ENCODE data around the gene TMEM45A.
"Not testable (repeated sequence)": the region's sequence is repeated elsewhere in the genome, so short reads cannot be mapped to it uniquely, and the experiment has no call there.

The TMEM45A gene

DNA sequence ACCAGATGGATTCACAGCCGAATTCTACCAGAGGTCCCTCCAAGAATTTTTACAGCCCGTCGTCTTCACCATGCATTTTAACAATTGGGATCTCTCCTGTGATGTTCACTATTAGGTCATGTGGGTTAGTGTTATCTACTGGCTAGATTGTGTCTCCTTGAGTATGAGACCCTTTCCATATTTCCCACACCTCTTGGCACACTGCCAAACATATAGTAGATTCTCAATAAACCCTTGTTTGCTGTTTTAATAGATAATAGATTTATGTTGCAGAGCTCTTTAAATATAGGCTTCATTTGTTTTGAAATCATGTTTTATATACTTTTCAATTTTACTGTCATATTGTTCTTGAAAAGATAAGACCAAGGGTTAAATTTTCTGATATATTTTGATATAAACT is 82.1 kb downstream of the TMEM45A start:
- Histone ChIP-seq H3K36me3 (ENCODE audit: control insufficient read depth, insufficient read depth, low read length) (no peaks in the 10 kb centered on the region), H3K4me1 (ENCODE audit: control insufficient read depth, insufficient read depth, low read length) (peaks cover 12% of the 10 kb centered on the region), H3K9ac (ENCODE audit: low read depth, low read length) (no peak overlapping the region), H3K27ac (ENCODE audit: low read depth, low read length) (no peak overlapping the region), H3K9me3 (ENCODE audit: control insufficient read depth, insufficient read depth, low read length) (no peaks in the 10 kb centered on the region), H3K4me3 (ENCODE audit: low read depth, low read length) (no peak overlapping the region), H3K27me3 (ENCODE audit: control insufficient read depth, insufficient read depth, low read length) (no peaks in the 10 kb centered on the region)

DNA sequence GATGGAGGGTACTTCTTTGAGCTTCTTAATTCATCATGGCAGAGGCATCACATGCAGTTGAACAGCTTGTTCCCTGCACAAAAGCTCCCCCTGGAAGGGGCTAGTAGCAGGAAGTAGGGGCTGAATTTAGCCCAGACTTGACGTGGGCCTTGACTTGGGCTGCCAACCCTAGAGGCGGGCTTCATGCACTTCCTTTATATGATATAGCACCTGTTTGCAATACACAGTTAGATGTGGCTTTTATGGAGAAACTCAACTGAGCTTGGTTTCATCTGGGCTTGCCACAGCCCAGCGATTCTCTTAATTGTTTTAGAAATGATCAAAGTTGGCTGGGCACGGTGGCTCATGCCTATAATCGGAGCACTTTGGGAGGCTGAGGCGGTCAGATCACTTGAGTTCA is 83.3 kb downstream of the TMEM45A start:
- Histone ChIP-seq H3K36me3 (ENCODE audit: control insufficient read depth, insufficient read depth, low read length) (no peaks in the 10 kb centered on the region), H3K27ac (ENCODE audit: low read depth, low read length) (no peak overlapping the region), H3K4me1 (ENCODE audit: control insufficient read depth, insufficient read depth, low read length) (peaks cover 12% of the 10 kb centered on the region), H3K4me3 (ENCODE audit: low read depth, low read length) (no peak overlapping the region), H3K9me3 (ENCODE audit: control insufficient read depth, insufficient read depth, low read length) (no peaks in the 10 kb centered on the region), H3K27me3 (ENCODE audit: control insufficient read depth, insufficient read depth, low read length) (no peaks in the 10 kb centered on the region), H3K9ac (ENCODE audit: low read depth, low read length) (no peak overlapping the region)

DNA sequence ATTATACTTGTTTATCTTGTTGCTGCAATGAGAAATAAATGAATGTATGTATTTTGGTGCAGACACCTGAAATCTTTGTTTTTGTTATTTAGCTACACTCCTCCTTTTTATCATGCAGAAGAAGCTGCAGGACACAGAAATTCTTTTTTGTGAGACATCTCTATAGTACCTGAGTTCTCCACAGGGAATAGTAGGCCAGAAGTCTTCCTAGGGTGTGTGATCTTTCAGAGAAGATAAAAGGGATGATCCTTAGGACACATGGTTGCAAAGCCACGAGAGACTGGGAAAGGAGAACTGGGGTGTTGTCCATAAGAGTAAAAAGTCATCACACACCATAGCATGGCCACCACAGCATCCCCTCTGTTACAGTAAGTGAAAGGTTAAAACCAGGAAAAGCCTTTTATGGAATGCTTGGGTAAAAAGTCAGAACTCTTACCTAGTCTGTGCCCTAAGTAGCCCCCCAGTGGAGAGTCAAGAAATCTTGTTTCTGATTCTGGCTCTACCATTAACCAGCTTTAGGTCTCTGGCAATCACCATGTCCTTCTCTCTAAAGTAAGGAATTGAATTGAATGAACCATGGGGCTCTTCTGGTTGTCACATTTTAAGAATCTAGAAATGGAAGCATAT is 85.1 kb downstream of the TMEM45A start:
- H3K27ac ChIP-seq (ENCODE audit: low read depth, low read length) = peak overlapping the region; percentile 57
- H3K9me3 ChIP-seq (ENCODE audit: control insufficient read depth, insufficient read depth, low read length) = no peaks in the 10 kb centered on the region
- H3K4me1 ChIP-seq (ENCODE audit: control insufficient read depth, insufficient read depth, low read length) = peaks cover 12% of the 10 kb centered on the region
- H3K36me3 ChIP-seq (ENCODE audit: control insufficient read depth, insufficient read depth, low read length) = no peaks in the 10 kb centered on the region
- no peaks in the 10 kb centered on the region for H3K27me3 ChIP-seq (ENCODE audit: control insufficient read depth, insufficient read depth, low read length)
- no peak overlapping the region for H3K9ac ChIP-seq (ENCODE audit: low read depth, low read length)
- H3K4me3 ChIP-seq (ENCODE audit: low read depth, low read length) = no peak overlapping the region

DNA sequence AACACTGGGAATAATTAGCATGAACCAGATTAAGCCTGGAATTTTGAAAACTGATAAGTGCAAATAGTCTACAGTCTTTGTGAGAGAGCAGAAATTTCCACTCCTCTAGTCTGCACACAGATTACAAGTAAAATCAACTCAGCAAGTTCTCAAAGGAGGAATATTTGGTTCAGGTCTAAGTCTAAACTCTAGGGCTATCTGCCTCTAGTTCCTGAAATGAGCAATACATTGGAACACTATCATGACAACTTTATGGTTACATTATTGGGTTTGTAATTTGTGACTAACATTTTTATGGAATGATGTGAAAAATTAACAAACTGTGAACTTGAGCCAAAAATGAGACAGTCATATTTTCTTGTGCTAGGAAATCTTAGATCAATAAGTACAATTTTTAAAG is 86.2 kb downstream of the TMEM45A start:
- Histone ChIP-seq H3K36me3 (ENCODE audit: control insufficient read depth, insufficient read depth, low read length) (no peaks in the 10 kb centered on the region), H3K4me1 (ENCODE audit: control insufficient read depth, insufficient read depth, low read length) (peaks cover 12% of the 10 kb centered on the region), H3K27me3 (ENCODE audit: control insufficient read depth, insufficient read depth, low read length) (no peaks in the 10 kb centered on the region), H3K9ac (ENCODE audit: low read depth, low read length) (no peak overlapping the region), H3K9me3 (ENCODE audit: control insufficient read depth, insufficient read depth, low read length) (no peaks in the 10 kb centered on the region), H3K4me3 (ENCODE audit: low read depth, low read length) (no peak overlapping the region), H3K27ac (ENCODE audit: low read depth, low read length) (no peak overlapping the region)

DNA sequence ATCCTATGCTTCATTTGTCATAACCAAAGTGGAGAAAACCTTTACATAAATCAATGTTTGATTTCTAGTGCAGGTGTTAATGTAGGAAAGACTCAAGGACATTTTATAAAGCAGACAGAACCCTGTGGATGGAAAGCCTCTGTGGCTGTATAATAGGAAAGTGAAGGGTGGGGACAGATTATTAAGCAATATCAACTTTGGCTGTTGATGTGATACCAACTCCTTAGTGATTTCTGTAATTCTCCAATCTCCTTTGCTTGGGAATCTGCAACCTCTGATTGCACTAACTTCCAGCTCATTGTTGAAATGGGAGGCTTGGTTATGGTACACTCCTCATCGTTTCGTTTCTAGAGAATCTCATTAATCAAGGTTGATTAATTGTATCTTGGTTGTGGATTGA is 87.7 kb downstream of the TMEM45A start:
- H3K4me1 ChIP-seq (ENCODE audit: control insufficient read depth, insufficient read depth, low read length) = peaks cover 12% of the 10 kb centered on the region
- H3K27ac ChIP-seq (ENCODE audit: low read depth, low read length) = no peak overlapping the region
- no peaks in the 10 kb centered on the region for H3K36me3 ChIP-seq (ENCODE audit: control insufficient read depth, insufficient read depth, low read length)
- H3K27me3 ChIP-seq (ENCODE audit: control insufficient read depth, insufficient read depth, low read length) = no peaks in the 10 kb centered on the region
- peaks cover 2% of the 10 kb centered on the region; the same call in 1 of the 2 replicates for H3K9me3 ChIP-seq (ENCODE audit: control insufficient read depth, insufficient read depth, low read length)
- H3K9ac ChIP-seq (ENCODE audit: low read depth, low read length) = no peak overlapping the region
- H3K4me3 ChIP-seq (ENCODE audit: low read depth, low read length) = no peak overlapping the region

DNA sequence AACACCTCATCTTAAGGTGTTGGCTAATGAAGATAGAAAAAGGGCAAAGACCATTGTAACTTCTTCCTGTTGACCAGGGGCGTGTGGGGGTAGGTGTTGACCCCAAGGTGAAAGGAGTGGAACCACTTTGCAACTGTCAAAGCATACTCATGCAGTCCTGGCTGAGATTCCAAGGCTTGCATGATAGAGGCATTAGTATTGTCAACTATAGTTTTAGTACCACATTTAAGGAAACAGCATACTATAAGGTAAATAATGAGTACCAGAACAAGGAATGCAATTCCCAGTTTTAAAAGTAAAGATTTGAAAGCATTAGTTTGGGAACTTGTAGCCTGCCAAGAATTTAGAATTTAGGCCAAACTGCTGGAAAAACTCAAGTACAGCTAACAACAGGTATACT is 89.2 kb downstream of the TMEM45A start:
- Histone ChIP-seq H3K4me1 (ENCODE audit: control insufficient read depth, insufficient read depth, low read length) (peaks cover 12% of the 10 kb centered on the region), H3K9me3 (ENCODE audit: control insufficient read depth, insufficient read depth, low read length) (peaks cover 2% of the 10 kb centered on the region; the same call in 1 of the 2 replicates), H3K9ac (ENCODE audit: low read depth, low read length) (no peak overlapping the region), H3K4me3 (ENCODE audit: low read depth, low read length) (no peak overlapping the region), H3K27me3 (ENCODE audit: control insufficient read depth, insufficient read depth, low read length) (no peaks in the 10 kb centered on the region), H3K27ac (ENCODE audit: low read depth, low read length) (no peak overlapping the region), H3K36me3 (ENCODE audit: control insufficient read depth, insufficient read depth, low read length) (no peaks in the 10 kb centered on the region)

DNA sequence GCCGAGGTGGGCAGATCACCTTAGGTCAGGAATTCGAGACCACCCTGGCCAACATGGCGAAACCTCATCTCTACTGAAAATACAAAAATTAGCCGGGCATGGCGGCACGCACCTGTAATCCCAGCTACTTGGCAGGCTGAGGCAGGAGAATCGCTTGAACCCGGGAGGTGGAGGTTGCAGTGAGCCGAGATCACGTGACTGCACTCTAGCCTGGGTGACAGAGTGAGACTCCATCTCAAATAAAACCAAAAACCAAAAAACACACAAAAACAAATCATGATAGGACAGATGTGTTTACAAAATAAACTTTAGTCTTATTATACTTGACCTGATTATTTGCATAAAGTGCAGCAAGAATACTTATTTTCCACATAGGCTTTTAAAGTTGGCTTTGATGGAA is 89.7 kb downstream of the TMEM45A start:
- not testable (repeated sequence) for H3K9me3 ChIP-seq (ENCODE audit: control insufficient read depth, insufficient read depth, low read length); H3K4me3 ChIP-seq (ENCODE audit: low read depth, low read length); H3K4me1 ChIP-seq (ENCODE audit: control insufficient read depth, insufficient read depth, low read length); H3K27me3 ChIP-seq (ENCODE audit: control insufficient read depth, insufficient read depth, low read length); H3K9ac ChIP-seq (ENCODE audit: low read depth, low read length); H3K36me3 ChIP-seq (ENCODE audit: control insufficient read depth, insufficient read depth, low read length); H3K27ac ChIP-seq (ENCODE audit: low read depth, low read length)

DNA sequence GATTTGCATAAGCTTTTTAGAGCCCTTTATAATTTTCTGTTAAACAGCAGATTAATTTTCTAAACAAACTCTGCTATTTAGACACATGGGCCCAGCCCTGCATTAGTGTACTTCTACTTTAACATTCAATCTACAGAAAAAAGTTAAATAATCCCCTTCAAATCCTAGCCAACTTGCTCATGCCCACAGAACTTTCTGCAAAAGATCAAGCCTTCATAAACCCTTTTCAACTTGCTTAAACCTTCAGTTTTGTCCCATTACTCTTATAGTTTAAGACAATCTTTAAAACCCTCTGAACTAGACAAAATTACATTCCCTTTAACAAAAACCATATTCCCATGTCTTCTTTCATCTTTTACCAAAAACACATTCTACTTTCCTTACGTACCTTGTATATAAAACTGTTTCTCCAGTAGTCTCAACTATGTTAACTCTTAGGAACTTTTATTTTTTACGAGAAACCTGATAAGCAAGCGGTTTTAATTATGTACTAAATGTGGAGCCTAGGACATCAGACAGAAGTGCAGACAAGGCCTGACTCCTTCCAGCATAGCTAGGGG is 91.8 kb downstream of the TMEM45A start:
- Histone ChIP-seq H3K4me3 (ENCODE audit: low read depth, low read length) (no peak overlapping the region), H3K36me3 (ENCODE audit: control insufficient read depth, insufficient read depth, low read length) (no peaks in the 10 kb centered on the region), H3K27ac (ENCODE audit: low read depth, low read length) (no peak overlapping the region), H3K4me1 (ENCODE audit: control insufficient read depth, insufficient read depth, low read length) (no peaks in the 10 kb centered on the region), H3K27me3 (ENCODE audit: control insufficient read depth, insufficient read depth, low read length) (no peaks in the 10 kb centered on the region), H3K9me3 (ENCODE audit: control insufficient read depth, insufficient read depth, low read length) (peaks cover 2% of the 10 kb centered on the region; the same call in 1 of the 2 replicates), H3K9ac (ENCODE audit: low read depth, low read length) (no peak overlapping the region)

DNA sequence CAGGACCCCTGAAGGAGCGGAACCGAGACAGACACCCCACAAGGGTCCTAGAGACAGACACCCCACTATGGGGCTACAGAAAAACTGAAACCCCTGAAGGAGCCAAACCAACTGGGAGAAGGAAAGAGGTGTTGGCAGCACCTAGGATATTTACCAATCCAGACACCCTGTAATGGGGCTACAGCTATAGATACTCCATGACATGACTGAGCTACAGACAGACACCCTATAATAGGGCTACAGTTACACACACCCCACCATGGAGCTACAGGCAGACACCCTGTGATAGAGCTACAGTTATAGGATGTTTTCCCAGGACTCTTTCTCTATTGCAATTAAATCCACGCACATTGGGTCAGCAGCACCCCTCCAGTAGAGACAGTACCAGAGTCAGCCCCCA is 94.4 kb downstream of the TMEM45A start:
- Histone ChIP-seq H3K4me3 (ENCODE audit: low read depth, low read length) (no peak overlapping the region), H3K4me1 (ENCODE audit: control insufficient read depth, insufficient read depth, low read length) (peaks cover 4% of the 10 kb centered on the region), H3K36me3 (ENCODE audit: control insufficient read depth, insufficient read depth, low read length) (no peaks in the 10 kb centered on the region), H3K9me3 (ENCODE audit: control insufficient read depth, insufficient read depth, low read length) (peaks cover 2% of the 10 kb centered on the region; the same call in 1 of the 2 replicates), H3K9ac (ENCODE audit: low read depth, low read length) (no peak overlapping the region), H3K27ac (ENCODE audit: low read depth, low read length) (no peak overlapping the region), H3K27me3 (ENCODE audit: control insufficient read depth, insufficient read depth, low read length) (no peaks in the 10 kb centered on the region)

DNA sequence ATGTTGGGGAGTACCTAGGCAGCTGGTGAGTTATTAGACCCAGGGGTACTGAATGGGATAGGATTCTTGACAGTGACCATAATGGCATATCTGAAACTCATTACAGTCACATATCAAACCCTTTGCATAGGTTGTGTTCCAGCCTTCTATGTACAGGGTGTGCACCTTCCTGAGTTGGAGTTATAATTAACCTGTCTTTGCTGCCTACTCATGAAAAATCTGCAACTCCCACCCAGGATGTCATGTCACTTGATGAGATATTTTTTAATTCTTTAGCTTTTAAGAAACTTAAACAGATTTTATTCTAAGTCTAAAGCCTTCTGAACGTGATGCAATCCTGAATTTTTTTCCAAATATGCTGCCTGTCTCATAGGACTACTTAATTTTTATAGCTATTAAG is 95.8 kb downstream of the TMEM45A start:
- Histone ChIP-seq H3K27me3 (ENCODE audit: control insufficient read depth, insufficient read depth, low read length) (no peaks in the 10 kb centered on the region), H3K36me3 (ENCODE audit: control insufficient read depth, insufficient read depth, low read length) (no peaks in the 10 kb centered on the region), H3K9me3 (ENCODE audit: control insufficient read depth, insufficient read depth, low read length) (peaks cover 2% of the 10 kb centered on the region; the same call in 1 of the 2 replicates), H3K9ac (ENCODE audit: low read depth, low read length) (no peak overlapping the region), H3K4me1 (ENCODE audit: control insufficient read depth, insufficient read depth, low read length) (peaks cover 4% of the 10 kb centered on the region), H3K4me3 (ENCODE audit: low read depth, low read length) (no peak overlapping the region), H3K27ac (ENCODE audit: low read depth, low read length) (no peak overlapping the region)

DNA sequence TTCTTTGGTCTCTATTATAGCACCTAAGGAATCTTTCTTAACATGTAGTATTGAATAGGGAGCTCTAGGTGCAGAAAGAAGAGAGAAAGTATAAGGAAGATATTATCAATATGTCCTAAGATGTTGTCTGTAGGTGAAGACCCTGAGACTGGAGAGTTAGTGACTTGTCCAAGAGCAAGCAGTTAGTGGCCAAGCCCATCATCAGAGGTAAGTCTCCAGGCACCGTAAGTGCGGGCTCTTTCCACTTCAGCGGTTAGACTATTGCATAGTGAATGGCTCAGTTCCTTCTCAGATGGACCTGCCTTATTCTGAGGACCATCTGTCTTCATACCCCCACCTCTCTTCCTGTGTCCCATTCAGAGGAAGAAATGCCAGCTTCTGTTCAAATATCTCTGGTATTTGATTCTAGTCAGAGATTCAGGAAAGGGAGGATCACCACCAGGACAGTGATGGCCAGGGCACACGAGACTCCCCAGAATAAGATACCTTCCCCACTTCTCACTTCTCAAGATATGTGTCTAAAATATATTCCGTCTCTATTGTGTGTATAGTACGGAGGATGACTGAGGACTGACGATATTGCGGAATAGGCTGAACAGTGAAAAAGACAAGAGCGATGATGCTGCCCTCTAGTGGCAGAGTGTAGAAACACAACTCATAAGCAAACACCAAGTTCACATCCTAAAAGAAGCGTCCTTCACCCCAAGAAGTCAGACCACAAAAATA is 97.9 kb downstream of the TMEM45A start:
- Histone ChIP-seq H3K27me3 (ENCODE audit: control insufficient read depth, insufficient read depth, low read length) (no peaks in the 10 kb centered on the region), H3K27ac (ENCODE audit: low read depth, low read length) (no peak overlapping the region), H3K9me3 (ENCODE audit: control insufficient read depth, insufficient read depth, low read length) (no peaks in the 10 kb centered on the region; the same call in 1 of the 2 replicates), H3K4me1 (ENCODE audit: control insufficient read depth, insufficient read depth, low read length) (peaks cover 4% of the 10 kb centered on the region), H3K36me3 (ENCODE audit: control insufficient read depth, insufficient read depth, low read length) (no peaks in the 10 kb centered on the region), H3K4me3 (ENCODE audit: low read depth, low read length) (peak overlapping the region; percentile 42), H3K9ac (ENCODE audit: low read depth, low read length) (no peak overlapping the region)

Data from HUES48 (cell line).